Measurements from ENCODE around the gene EFNB3.

EFNB3 gene

DNA sequence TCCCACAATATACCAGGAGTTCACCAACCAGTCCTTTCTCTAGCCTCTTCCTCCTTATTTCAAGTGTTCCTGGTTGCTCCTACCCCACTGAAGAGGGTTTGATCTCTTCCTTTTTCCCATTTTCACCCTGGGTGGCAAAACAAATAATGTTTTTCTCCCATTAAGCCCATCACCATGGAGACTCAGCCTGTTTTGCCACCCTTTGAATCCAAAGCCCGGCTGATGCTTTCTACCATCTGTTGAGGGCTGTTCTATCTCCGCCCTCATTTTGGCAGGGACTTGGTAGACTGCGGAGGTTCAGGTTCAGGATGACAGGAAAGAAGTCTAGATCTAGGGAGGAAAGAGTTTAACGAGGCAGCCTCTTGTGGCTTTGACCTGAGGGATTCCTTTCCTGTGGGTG, 15.1 kb downstream of the EFNB3 start:
- no peak for DNase-seq

DNA sequence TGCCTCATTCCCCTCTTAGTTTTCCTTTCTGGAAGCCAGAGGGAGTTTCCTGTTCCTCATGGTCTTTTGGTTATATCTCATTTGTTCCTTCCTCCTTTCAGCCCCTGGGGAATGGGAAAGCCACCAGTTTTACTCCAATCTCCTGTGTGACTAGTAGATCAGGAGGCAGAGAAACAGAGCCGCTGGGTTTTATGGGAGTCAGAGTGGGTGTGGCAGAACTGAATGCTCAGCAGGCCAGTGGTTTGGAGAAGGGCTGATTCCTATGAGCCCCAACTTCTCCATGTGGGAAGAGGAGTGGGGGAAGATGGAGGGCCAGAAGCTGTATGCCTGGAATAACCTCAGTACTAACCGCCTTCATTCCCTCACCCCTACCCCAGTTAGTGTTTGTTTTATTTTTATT, 16.6 kb downstream of the EFNB3 start:
- DNase-seq, result no peak

DNA sequence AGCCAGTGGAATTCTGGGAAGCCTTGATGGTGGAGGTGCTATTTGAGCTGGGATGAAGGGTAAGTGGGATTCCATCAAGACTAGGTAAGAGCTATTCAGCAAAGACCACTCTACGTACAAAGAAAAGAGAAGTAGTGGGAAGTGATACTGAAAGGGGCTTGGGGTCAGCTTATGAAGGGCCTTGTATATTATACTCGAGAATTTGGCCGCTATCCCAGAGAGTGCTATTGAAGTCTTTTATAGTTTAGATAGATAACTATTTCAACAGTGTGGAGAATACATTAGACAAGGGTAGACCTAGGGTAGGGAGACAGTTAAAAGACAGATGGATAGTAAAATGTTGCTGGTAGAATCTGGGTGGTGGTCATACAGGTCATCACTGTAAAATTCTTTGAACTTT, 22.9 kb downstream of the EFNB3 start:
- no peak for DNase-seq

DNA sequence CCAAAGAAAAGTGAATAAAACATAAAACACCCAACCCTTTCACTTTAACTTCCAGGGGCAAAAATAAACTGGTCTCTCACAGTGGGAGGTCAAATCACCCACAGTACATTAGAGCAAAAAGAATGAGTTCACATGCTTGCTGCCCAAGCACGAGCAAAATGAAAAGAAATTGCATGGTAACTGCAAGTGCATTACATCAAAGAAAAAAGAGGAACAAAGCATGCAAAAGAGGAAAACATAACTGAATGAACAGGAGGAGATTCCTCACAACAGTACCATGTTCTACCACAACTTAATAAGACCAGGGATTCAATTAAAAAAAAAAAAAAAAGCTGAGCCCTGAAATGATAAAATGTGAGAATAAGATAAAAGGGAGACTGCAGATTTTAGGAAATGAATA, 24.8 kb downstream of the EFNB3 start:
- no peak for DNase-seq

DNA sequence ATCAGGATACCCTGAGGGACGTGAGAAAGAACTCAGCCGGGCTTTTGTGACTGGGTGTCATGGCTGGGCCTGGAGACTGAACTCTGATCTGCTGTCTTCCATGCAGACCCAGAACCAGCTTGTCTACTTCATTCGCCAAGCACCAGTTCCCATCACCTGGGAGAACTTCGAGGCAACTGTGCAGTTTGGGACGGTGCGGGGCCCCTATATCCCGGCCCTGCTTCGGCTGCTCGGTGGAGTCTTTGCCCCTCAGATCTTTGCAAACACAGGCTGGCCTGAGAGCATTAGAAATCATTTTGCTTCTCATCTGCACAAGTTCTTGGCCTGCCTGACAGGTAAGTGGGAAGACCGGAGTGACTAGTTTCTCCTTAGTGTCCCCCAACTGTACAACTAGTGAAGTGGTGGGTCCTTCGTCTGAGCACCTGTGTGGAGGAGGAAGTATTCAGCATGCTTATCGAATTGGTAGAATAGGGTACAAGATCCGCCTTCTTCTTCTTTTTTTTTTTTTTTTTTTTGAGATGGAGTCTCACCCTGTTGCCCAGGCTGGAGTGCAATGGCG, 28.1 kb downstream of the EFNB3 start:
- DNase-seq, result no peak

DNA sequence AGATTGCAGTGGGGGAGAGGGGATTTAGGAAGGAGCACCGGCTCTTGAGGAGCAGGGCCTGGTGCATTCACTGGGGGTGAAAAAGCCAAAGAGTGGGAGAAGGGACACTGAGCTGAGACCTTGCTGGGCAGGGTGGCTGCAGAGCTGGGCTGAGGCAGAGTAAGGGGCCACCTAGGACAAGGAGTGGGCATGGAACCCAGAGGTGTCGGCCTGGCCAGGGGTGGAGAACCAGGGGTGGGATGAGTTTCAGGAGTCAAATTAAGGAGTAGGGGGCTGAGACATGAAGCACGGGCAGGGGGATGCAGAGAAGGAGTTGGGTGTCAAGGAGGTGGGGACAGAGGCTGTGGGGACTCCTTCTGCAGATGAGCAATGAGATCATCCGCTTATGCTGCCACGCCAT, 32.6 kb downstream of the EFNB3 start:
- DNase-seq, result no peak

DNA sequence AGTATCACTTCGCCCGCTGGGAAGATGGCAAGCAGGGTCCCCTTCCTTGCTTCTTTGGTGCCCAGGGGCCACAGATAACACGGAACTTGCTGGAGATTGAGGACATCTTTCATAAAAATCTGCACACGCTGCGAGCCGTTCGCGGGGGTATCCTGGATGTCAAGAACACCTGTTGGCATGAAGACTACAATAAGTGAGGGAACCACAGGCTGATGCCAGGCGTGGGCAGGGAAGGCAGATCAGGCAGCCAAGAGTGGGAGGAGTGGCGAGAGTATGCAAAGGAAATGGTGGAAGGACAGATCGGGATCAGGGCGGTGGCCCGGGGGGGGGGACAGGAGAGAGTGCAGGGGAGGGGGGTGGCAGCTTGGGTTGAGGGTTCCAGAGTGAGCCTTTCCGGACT, 34.7 kb downstream of the EFNB3 start:
- no peak for DNase-seq

DNA sequence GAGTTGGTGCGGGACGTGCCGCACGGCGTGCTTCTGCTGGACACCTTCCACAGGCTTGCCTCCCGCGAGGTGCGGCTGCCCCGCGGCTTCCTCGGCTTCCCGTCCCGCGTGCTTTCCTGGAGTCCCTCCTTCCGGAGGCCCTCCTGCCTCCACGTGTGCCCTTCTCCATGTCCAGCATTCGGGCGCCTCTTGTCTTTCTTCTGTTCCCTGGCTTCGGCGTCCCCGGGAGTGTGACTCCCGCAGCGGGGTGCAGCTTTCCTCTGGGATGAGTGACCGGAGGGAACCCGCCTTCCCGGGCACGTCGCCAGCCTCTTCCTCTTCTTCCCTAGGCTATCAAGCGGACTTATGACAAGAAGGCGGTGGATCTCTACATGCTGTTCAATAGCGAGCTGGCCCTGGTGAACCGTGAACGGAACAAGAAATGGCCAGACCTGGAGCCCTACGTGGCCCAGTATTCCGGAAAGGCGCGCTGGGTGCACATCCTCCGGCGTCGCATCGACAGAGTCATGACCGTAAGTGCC, 35.5 kb downstream of the EFNB3 start:
- no peak for DNase-seq

DNA sequence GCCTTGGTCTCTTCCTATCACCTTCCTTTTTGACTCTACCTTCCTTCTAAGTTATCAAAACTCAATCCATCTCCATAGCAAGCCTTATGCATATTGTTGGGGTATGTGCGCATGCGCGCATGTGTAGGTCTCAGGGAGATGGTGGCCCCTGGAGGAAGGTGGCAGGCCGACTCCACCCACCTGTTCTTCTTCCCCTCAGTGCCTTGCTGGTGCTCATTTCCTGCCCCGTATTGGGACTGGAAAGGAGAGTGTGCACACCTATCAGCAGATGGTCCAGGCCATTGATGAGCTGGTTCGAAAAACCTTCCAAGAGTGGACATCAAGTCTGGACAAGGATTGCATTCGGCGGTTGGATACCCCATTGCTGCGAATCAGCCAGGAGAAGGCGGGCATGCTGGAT, 37.7 kb downstream of the EFNB3 start:
- DNase-seq, result peak; percentile 78

DNA sequence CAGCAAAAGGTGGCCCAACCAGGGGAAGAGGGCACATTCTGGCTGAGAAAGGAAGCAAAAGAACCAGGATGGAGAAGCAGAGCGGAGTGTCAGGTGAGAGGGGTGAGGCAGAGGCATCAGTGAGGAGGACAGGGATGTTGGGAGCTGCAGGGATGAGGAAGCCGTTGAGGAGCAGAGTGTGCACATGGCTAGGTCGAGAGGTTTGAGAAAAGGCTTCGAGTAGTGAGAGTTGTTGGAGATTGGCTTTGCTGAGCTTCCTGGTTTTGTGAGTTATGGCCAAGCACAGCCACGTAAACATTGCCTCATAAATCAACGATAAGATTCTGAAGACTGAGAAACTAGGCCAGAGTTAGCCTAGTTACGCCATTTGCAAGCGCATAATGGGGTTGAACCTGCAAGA, 39.4 kb downstream of the EFNB3 start:
- no peak for DNase-seq

DNA sequence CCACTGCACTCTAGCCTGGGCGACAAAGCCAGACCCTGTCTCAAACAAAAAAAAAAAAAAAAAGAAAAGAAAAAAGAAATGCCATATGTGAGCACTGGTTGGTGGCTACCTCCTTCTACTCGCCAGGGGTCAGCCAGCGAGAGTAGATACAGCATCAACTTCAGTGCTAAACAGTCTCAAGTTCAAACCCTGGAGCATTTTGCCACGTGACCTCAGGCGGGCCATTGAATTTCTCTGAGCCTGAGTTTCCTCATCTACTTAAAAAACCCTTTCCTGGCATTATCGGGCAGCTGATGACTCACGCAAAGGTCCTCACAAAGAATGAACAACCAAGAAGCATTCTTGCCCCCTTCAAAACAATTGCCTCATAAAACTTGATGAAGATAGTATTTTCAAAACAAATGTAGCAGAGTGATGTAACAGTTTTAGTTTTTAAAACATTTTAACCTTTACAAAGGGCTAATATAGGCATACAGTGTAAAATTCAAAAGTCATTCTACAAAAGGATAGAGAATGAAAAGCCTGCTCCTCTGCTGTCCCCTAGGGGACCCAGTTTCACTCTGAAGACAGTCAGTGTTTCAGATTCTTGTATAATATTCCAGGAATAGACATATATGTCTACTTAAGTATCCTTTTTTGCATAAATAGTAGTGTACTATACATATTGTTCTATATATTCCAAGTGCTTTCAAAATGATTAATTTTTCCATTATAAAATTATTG, 40.9 kb downstream of the EFNB3 start:
- no peak for DNase-seq

DNA sequence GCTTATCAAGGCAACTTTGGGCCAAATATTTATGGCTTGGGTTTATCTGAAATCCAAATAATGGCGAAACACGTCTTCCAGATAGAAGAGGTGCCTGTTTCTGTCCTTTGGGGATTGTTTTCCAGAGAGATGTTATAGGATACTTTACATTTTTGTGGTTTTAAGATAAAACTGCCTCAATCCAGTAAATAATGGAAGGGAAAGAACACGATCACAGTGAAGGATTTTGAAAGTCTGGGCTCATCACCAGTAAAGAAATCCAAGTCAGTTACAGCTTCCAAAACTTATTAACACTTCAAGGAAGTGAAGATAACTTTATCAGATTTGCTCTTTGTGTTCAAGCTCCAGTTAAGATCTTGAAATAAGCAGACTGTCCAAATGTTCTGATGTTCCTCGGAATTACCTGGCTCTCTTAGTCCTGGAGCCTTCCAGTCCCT, 42.7 kb downstream of the EFNB3 start:
- DNase-seq, result no peak

DNA sequence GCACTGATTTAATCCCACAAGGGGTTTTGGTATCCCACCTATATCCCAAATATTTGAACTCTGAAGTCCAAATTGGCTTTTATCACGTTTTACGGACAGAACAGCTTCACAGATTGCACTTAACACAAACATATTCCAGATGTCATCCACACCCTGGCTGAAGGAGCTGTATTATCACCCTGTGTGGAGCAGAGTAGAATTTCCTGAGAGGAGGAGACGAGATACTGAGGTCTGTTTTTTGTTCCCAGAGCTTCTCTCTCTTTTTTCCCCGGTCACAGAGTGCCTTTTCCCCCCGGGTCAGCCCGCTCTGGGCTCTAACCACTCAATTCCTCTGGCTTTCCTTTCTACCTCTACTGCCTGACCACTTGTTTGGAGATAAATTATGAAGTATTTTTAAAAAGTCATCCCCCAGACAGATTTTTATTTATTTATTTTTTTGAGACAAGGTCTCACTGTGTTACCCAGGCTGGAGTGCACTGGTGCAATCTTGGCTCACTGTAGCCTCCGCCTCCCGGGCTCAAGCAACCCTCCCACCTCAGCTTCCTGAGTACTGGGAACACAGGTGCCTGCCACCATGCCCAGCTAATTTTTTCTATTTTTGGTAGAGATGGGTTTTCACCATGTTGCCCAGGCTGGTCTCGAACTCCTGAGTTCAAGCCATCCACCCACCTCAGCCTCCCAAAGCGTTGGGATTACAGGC, 43.2 kb downstream of the EFNB3 start:
- no peak for DNase-seq

DNA sequence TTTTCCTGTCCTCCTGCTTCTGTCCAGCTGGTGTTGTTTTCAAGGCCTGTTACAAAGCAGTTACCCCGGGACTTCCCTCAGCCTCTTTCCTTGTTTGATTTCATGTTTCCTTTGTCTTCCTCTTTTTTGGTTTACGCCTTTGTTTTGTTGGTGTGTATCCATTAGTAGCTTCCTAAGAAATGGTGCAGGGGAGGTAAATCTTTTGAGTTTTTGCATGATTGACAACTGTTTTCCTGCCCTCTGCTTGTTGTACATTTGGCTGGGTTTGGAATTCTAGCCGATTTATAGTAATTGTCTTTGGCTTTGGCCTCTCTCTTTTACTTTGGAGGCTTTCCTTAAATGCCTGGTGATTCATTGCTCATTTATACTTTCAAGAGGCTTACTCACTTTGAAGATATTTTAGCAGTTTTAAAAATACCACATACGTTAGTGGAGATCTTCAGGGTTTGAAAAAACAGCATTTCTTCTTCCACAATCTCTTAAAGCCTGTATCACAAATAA, 45.4 kb downstream of the EFNB3 start:
- DNase-seq, result no peak

DNA sequence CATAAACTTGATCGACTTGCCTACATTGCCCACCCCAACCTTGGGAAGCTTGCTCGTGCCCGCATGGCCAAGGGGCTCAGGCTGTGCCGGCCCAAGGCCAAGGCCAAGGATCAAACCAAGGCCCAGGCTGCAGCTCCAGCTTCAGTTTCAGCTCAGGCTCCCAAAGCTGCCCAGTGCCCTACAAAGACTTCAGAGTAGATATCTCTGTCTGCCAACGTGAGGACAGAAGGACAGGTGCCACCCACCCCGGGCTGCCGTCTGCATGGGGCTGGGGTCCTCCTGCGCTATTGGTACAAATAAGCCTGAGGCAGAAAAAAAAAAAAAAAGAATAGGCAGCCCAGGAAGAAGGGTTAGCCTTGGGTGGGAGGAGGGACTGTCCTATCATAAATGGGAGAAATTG, 49.7 kb downstream of the EFNB3 start:
- DNase-seq, result no peak

DNA sequence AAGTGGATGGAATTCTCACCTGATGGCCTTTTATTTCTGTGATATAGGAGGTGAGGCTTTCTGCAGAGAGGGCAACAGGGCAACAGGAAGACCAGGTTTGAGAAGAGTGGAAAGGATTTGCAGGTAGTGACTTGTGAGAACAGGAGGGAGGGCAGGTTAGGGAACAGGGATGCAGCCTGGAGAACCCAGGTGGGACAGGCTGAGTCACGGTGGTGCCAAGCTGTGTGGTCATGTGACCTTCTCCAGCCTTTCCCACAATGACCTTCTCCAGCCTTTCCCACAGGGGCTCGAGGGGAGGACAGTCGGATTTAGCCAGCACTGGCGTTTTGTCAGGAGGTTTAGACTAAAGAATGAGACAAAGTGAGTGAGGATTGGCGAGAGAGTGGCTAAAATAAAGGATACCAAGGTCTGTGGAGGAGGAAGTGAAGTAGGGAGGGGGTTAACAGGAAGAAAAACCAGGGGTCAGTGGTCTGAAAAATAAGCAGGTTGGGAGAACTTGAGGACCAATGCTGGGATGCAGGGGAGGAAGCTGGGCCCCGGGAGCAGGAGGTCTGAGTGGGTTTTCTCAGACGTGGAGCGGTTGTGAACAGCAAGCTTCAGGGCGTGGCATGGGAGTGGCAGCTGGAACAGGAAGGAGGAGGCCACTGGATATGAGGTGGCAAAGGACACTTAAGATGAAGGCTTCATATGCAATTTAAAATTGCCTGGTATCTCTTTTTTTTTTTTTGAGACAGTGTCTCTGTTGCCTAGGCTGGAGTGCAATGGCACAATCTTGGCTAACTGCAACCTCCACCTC, 50.3 kb downstream of the EFNB3 start:
- DNase-seq, result no peak

DNA sequence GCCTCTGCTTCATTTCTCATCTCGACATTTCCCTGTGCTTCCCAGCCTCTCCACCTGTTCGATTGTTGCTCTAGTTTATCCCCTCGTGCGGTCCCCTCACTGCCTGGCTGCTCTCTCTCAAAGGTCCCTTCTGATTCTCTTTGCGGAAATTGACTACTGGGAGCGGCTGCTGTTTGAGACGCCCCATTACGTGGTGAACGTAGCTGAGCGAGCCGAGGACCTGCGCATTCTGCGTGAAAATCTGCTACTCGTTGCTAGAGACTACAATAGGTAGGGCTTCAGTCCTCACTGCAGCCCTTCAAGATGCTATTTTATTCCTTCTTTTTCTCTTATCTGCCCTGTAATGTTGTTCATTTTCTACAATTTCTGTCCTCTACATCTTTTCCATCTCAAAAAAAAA, 52.0 kb downstream of the EFNB3 start:
- no peak for DNase-seq

Measured in RPMI8226 (cell line).